Iris pigment epithelial cell (primary cell): Measurements from ENCODE around the gene AUH.

Source experiments
- DNase-seq: peaks from one replicate; pipeline ENCODE4 v3.0.0-alpha.2; 2011; ENCODE audit warnings: low read depth

The AUH gene

DNA sequence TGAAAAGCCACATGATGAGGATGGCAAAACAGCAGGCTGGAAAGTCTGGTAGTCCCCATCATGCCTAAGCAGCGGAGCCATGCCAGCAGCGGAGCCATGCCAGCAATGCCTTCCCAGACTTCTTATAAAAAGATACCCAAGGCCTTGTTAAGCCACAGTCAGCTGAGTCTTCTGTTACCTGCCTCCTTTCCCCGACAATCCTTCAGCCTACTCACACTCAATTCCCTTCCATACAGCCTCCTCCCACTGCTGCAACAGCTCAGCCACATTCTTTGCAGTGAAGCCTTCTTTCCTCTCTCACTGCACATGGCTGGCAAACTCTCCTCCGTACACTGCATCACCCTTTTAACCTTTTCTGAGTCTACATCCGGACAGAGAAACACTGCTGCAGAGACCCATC lies 114.9 kb downstream of the AUH start:
- peak; percentile 33 for DNase-seq

DNA sequence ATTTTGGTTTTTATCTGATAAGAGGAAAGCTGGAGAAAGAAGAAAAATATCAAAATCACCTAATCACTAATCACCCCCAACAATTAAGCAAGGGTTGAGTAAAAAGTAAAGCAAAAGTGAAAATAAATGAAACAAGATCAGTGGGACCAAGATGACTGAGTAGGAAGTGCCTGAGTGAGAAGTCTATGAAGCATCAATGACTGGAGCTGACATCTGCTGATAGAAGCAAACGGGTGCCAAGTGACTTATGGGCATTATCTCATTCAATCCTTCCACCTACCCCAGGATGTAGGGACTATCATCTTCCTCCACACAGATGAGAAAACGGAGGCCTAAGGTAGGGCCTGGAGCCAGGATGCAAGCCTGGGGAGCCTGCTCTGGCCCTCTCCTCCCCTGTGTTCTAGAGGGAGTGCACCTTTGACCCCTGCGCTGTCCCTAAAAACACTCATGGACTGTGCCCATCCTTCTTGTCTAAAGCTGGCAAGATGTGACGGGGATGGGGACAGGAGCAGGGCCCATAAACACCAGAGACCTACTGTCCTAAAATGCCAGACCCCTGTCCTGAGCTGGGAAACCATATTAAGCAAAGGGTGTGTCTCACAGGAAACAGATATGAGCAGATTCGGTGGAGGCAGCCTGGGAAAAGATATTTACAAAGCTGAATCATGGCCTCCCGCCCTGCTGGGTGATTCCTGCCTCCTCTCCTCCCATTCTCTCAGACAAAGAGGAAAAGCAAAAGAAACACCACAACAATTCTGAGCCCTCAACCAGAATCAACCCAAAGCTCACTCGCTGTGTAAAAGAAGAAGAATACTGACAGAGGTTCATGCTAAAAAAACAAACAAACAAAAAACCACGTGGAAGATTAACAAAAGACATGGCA lies 116.0 kb downstream of the AUH start:
- peak; percentile 34 for DNase-seq

DNA sequence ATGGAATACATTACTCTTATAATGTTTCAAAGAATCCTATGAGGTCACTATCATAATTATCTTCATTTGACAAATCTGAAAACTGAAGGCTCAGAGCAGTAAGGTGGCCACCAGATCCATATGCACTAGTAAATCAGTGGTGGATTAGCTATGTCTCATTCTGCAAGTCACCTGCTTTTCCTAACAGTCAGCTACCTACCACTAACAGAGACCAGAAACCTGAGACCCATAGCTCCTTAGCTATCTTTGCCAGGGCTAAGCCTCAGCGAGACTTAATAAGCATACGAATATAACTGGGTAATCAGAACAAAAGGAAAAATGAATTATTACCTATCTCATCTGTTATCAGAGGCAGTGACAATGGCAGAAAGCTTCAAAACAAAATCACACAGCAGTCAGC lies 118.7 kb downstream of the AUH start:
- no peak for DNase-seq

DNA sequence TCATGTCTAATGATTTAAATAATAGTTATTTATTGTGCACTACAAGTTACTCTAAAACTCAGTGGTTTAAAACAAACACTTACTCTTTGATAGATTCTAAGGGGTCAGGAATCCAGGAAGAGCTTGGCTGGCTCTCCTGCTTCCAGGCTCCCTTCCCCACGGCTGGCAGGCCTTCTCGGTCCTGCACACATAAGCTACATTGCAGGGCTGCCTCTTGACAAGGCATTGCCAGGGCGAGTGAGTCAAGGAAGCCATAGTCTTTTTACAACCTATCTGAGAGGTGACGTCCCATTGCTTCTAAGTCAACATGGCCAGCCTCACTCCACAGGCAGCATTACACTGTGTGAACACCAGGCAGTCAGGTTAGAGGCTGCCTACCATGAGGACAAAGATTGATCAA lies 119.8 kb downstream of the AUH start:
- no peak for DNase-seq

DNA sequence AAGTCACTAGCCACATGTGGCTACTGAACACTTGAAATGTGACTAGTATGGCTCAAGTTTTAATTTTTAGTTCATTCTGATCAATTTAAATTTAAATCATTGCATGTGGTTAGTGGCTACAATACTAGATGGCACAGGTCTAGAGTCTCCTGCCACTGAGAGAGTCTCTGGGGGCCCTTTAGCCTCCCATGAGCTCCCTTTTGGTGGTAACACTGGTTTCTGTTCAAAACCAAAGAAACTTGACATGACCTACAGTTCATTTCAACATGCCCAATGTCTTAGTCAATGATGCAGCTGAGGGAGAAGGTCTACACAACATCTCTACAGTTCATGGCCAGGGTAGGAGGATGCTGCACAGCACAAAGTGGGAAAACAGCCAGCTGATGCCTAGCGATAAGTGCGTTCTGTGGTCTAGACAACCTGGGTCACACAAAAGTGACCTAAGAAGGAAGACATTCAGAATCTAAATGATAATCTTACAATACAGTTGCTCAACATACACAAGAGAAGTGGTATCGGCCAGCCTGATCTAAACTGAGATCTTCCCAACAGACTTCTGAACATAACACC lies 121.0 kb downstream of the AUH start:
- no peak for DNase-seq

DNA sequence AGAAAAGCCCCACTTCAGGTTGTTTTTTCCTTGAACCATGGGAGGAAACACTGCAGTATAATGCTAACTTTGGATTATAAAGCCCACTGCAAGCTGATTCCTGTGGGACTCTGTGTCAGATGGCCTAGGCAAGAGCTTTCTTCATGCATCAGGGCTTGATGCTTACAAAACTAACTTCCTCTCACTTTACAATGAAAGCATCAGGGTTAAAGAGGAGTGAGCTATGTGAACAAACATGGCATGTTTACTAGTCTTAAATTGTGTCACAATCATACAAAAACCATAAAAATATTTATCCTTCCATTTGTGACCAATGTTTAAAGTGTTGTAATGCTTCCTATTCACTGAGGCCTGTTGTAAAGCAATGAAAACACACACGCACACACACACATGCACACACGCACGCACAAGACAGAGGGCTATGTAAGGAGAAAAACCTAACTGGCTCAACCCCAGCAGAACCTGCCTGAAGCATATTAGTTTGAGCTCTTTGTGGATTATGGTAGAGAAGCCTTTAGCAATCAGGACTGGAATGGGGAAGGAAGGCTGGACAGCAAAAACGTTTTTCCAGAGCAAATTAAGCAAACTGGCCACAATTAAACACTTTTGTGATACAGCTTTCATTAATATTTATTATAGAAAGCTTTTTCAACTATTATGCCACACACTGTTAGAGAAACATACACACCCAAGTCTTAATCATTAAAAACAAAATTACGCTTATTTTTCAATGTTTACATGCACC lies 122.2 kb downstream of the AUH start:
- DNase-seq, result peak; percentile 9

DNA sequence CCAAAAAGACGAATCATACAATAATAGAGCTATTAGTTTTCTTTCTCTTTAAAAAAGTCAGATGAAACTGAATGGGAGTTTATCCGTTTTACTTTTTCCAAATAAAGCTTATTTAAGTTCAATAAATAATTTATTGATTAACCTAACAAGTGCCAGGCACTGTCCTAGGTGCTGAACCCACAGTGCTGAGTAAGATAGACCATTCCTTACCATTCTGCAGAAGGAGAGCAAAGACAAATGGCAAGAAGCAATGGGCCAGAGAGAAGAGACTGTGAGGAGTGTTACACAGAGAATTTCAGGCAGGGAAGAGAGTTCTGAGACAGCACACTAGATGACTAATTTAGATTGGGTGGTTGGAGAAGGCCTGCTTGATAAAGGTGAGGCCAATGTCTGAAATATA lies 127.2 kb downstream of the AUH start:
- peak; percentile 9 for DNase-seq

DNA sequence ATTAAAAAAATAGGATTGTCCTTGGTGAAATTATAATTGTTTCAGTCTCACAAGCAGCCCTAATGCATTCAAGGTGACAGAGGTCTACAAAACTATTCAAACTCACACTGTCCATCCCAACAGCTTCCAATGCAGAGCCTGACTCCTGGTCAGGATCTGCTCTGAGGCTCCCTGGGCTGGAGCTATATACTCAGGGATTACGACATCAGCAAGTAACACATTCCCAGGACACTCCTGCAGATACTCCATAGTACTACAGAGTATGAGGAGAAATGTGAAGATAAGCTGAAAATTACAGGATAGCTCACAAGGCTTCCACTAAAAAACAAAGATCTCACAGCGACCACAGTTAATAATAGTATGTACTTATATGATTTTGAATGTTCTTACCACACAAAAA lies 130.1 kb downstream of the AUH start:
- DNase-seq, result no peak

DNA sequence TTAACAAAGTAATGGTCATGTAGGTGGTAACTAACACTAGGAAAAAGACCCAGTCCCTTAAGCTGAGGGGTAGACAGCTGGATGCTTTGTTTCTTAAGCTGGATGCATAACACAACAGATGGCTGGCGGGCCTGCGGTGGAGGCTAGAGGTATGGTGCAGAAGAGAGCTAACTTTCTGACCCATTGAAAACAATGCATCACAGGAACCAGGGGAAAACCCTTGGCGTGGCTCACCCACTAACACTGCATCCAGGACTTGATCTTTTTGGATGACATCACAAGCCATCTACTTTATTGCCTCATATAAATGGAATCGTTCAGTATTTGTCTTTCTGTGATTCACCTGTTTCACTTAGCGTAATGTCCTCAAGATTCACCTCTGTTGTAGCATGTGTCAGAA lies 138.7 kb downstream of the AUH start:
- peak; percentile 4 for DNase-seq

DNA sequence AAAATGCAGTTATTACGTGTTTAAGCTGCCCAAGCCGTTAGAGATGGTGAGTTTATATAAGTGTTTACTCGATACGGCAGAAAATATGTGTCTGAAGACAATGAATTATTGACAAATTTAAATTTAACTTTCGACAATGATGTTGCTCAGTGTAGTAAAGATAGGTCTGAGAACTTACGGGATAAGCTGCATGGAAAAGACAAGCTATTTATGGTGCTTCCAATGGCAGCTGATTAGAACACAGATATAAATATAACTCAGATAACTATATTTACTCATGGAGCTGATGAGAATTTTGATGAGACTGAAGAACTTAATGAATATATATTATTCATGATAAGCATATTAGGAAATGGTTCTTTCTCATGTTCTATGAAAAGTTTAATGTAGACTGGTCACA lies 139.3 kb downstream of the AUH start:
- DNase-seq, result no peak

DNA sequence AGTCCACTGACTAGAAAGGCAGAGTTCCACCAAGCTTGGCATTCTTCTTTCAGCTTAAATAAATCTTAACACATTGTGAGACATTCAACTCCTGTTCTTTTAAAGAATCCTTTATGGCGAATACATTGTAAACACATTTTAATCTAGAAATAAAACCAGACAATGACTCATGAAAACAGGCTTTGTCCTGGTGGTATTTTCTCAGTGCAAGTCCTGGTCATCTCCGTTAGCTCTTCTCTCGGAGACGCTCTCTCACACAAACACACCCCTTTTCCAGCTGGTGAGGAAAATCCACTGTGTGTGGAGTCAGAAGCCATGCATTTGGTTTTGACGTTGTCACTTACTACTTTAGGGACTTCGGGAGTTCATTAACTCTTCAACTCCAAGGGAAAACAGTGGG lies 140.4 kb downstream of the AUH start:
- peak; percentile 96 for DNase-seq

DNA sequence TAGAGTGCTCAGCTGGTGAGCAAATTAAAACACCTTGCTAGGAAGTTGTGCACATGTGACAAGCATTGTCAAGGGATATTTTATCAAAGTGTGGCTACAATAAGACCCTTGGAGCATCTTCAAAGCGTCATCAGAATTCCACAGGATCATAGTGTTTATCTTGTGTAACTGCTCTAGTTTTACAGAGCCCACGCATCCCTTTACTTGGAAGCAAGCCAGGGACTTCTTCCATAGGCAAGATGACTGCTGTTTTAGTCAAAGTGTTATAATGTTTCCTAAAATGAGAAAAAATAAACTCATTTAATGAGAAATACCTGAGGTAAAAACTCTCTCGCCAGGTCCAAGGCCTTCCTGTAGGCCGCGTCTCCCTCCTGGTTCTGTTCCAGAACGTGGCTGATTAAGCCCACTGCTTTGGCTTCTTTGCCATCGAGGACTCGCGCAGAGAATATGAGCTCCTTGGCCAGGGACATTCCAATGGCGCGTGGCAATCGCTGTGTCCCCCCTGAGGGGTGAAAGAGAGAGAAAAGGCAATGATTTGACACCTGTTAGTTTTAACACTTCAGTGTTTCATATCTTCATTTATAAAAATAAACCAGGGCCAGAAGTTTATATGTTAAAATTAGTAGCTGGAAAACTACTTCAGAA lies 141.1 kb downstream of the AUH start:
- peak; percentile 90 for DNase-seq

DNA sequence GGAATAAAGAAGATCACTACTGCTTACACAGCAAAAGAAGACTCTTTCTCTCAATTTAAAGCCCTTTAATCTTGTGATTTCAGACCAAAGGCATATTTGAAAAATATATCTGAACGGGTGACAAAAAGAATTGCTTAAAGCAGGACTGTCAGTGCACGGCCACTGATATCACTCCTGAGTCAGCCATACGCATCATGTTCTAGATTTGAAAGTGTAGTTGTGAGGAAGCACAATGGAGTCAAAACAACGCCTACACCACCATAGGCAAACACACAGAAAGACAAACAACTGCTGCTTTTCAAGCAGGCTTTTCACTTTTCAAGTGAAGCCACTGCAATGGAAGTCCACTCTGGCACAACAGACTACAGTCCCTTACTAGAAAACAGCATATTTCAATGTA lies 141.7 kb downstream of the AUH start:
- no peak for DNase-seq

DNA sequence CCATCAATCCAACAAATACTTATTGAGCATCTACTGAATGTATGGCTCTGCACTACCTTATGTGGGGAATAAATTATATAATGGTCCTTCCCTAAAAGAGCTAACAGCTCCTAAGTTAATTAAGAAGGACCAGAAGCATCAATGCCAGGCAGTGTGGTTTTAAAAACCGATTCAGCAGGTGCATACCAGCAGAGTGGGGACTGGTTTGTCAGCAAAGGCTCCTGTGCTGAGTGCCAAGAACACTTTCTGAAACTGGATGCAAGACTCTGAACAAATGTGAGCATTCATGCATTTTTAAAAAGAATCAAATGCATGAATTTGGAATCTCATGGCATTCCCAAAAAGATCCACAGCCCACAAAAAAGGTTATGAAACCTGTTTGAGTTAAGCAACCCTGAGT lies 142.2 kb downstream of the AUH start:
- no peak for DNase-seq

DNA sequence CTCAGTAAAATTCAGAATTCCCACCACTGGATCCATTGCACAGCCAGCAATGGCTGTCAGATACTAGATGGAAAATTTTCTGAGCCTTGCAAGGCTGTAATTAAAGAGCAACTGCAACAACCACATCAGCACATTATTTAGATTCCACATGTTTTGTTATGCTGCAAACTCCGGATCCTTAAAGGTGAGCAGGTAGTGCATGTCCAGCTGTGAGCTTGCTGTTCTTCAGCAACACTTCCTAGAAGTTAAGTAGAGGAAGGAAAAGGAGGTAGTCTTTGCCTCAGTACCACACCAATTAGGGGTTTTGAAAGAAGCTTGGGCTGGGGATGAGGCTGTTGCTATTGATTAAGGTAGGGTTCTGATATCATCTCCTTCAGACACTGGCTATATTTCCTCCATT lies 144.3 kb downstream of the AUH start:
- no peak for DNase-seq

DNA sequence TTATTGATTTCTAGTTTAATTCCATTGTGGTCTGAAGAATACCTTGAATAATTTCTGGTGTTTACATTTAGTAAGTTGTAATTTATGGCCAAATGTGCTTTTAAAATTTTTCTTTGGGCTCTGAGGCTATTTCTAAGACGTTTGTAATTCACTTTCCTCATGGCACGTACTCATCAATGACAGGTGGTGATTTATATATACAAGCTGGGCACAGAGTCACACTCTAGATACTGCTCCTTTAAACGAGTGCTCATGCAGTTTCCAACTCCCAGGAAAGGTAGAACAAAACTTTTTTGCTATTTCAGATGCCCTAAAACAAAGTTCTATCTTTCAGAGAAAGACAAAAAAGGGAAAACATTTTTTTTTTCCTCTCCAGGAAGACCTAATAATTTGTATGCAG lies 146.9 kb downstream of the AUH start:
- no peak for DNase-seq

DNA sequence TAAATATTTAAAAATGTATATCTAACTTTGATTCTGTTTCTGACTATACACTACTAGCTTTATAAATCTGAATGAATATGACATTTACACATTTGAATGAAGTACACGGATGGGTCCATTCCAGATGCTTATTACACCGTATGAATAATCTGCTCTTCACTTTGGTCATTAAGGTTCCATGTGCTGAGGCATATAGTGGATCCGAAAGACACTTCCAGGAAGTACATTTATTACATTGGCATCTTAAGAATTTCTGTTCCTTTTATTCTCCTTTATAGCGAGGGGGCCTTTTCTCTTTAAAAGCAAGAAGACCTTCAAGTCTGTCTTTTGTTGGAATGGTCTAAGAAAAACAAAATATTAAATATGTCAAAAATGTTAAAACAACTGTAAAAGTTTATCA lies 147.6 kb downstream of the AUH start:
- DNase-seq, result peak; percentile 53

DNA sequence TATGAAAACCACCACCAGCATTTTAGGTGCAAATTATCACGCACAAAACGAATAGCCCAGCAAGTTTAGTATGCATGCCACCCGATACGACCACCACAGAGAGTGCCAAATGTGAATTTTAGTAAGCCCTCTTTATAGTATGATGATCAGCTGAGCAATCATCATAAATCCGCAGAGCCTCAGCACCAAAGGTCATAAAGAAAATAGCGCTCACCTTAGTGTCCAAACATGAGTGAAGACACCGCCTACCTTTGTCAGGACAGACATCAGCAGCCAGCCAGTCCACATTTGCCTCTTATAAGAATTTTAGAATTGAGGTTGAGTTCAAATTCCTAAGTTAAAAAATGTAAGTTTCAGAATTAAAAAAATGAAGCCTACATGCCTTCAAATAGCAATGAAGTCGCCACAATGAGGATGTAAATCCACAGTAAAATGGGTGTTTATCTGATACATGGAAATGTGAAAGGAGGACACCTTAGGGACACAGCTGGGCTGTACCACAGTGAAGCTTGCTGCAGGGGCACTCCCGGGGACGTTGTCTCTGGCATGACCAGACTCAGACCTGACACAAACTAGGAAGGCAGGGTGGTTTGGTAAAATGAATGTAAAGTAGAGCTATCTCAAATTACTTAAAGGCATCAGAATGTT lies 149.0 kb downstream of the AUH start:
- DNase-seq, result no peak

DNA sequence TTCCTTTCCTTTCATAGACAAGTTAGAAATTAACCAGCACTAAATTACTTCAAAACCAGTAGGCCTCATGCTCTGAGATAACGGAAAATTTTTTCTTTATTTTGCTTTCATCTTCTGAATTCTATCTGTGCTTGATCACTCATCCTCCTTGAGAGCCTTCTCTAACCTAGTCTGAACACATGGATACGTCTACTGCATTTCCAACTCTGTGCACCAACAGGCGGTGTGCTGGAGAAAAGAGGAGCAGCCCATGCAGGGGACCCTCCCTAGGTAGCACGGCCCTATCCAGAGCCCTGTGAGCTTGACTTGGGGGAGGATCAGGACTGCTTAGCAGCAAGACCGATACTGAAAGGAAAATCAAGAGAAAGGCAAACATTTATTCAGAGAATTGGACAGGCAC lies 149.8 kb downstream of the AUH start:
- no peak for DNase-seq

DNA sequence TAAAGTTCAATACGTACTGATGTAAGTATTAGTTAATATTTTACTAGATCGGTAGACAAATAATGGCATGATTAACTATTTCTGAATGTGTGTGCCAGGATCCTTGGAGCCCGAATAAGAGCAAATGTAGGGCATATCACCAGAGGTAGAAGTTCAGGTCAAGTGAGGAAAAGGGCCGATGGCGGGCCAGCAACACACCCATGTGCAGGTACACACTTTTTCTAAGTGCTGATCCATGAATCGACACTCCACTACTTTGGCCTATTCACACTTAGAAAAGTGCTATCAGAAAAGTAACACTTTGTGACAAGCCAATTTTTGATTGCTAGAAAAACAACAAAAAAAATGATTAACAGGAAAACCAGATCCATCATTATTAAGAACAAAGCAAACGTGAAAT lies 150.3 kb downstream of the AUH start:
- DNase-seq, result no peak

DNA sequence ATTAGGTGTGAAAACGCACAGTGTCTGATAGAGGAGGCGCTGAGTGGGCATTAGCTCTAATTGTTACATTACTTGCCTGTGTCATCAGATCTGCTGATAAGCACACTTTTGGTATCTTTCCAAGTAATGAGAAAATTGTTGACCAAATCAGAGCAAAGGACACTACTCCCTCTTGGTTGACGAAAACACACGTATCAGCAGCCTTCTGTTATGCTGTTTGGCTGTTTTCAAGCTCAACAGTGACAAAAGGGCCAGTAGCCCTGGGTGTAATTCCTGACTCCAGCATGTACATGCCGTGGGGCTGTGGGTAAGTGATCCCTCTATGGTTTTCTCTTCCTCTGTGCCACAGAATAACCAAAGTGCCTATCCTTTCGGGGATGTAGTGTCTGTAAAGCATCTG lies 151.4 kb downstream of the AUH start:
- no peak for DNase-seq

DNA sequence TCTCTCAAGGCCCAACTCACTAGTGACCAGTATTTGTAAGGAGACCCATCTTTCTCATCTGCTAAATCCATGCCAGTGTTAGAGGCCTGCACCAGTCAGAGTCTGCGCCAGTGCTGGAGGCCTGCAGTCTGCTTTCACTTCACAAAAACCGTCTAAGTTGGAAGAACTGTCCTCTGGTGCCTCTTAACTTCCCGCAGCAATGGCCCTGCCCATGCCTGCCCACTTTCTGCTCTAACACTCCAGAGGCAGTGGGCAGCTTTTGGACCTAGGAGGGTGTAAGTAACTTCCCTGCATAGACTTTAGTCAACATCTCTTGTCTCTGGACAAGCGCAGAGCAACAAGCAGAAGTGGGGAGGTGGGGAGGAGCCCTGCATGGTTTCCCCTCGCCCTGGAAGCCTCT lies 152.9 kb downstream of the AUH start:
- no peak for DNase-seq
